Neural progenitor cell (in vitro differentiated cells): ENCODE measurements around the gene RAD51B. TPM values are rescaled to one million over a fixed set of nuclear protein-coding genes. Genes with fewer than 3 reads are reported as not detected.
A peak's percentile ranks its signal among the peaks of the same experiment; 100 is the strongest.

Experiments used
- DNase-seq: peaks from one replicate; pipeline ENCODE4 v3.0.0-alpha.2; 2016; ENCODE audit warnings: low spot score
- H2AFZ ChIP-seq: fragments of 200-600 bp; sonication (generic); replicated peaks from 2 replicates; pipeline ENCODE4 v1.6.1; 2016; ENCODE audit warnings: antibody characterized with exemption
- H3F3A ChIP-seq: fragments of 200-600 bp; sonication (generic); 2 replicates; pipeline ENCODE4 v1.6.1; 2016; ENCODE audit warnings: antibody characterized with exemption, low read depth
- H3K27ac ChIP-seq: fragments of 200-600 bp; sonication (generic); 2 replicates; pipeline ENCODE4 v1.5.1; 2016; ENCODE audit warnings: mild to moderate bottlenecking
- H3K27me3 ChIP-seq: fragments of 200-600 bp; sonication (generic); 2 replicates; pipeline ENCODE4 v1.6.1; 2016; ENCODE audit warnings: mild to moderate bottlenecking, moderate library complexity
- H3K36me3 ChIP-seq: fragments of 200-600 bp; sonication (generic); 2 replicates; pipeline ENCODE4 v1.5.1; 2016
- H3K4me1 ChIP-seq: fragments of 200-600 bp; sonication (generic); 2 replicates; pipeline ENCODE4 v1.6.1; 2016; ENCODE audit warnings: mixed run types
- H3K4me2 ChIP-seq: fragments of 200-600 bp; sonication (generic); 2 replicates; pipeline ENCODE4 v1.6.1; 2016
- H3K4me3 ChIP-seq: fragments of 200-600 bp; sonication (generic); 2 replicates; pipeline ENCODE4 v1.5.1; 2016
- H3K79me2 ChIP-seq: fragments of 200-600 bp; sonication (generic); 2 replicates; pipeline ENCODE4 v1.6.1; 2016; ENCODE audit warnings: low read depth
- H3K9ac ChIP-seq: fragments of 200-600 bp; sonication (generic); 2 replicates; pipeline ENCODE4 v1.6.1; 2016
- H3K9me3 ChIP-seq: fragments of 200-600 bp; sonication (generic); 2 replicates; pipeline ENCODE4 v1.5.1; 2016; ENCODE audit warnings: low read depth
- H4K20me1 ChIP-seq: fragments of 200-600 bp; sonication (generic); 2 replicates; pipeline ENCODE4 v1.6.1; 2016; ENCODE audit warnings: low read depth
- H3K27ac Mint-ChIP-seq: 3 replicates; pipeline ENCODE4 v1.8.0; 2021; ENCODE audit warnings: mixed read lengths
- H3K27me3 Mint-ChIP-seq: 2 replicates; pipeline ENCODE4 v1.8.0; 2022; ENCODE audit warnings: low read depth, mild to moderate bottlenecking, inconsistent platforms, moderate library complexity, mixed read lengths; ENCODE audit not compliant: insufficient read depth
- H3K36me3 Mint-ChIP-seq: 3 replicates; pipeline ENCODE4 v1.8.0; 2021; ENCODE audit warnings: mixed read lengths
- H3K4me1 Mint-ChIP-seq: 3 replicates; pipeline ENCODE4 v1.8.0; 2021; ENCODE audit warnings: mixed read lengths
- H3K4me3 Mint-ChIP-seq: 3 replicates; pipeline ENCODE4 v1.8.0; 2021; ENCODE audit warnings: mild to moderate bottlenecking, moderate library complexity, mixed read lengths
- H3K9me3 Mint-ChIP-seq: 3 replicates; pipeline ENCODE4 v1.8.0; 2020; ENCODE audit warnings: mixed read lengths
- EZH2 ChIP-seq: fragments of 200-600 bp; sonication (generic); IDR thresholded peaks from 2 replicates; pipeline ENCODE4 v1.6.1; 2017; ENCODE audit warnings: antibody characterized with exemption, mild to moderate bottlenecking, moderate library complexity
- EZH2phosphoT487 ChIP-seq: fragments of 200-600 bp; sonication (generic); IDR thresholded peaks from 2 replicates; pipeline ENCODE4 v1.6.1; 2017; ENCODE audit warnings: antibody characterized with exemption
- total RNA-seq: library from RNA; depleted of rRNA; stranded (reverse); fragments of >200 nt; gene quantifications from 2 replicates; pipeline ENCODE4 v1.2.3, GENCODE V29; 2015; ENCODE audit warnings: low replicate concordance
- TF ChIP-seq, protein P1 (sequence below): fragments of 200-600 bp; sonication (generic); IDR thresholded peaks from 2 replicates; pipeline ENCODE4 v1.5.1; 2017; ENCODE audit warnings: antibody characterized with exemption, mild to moderate bottlenecking

RAD51B gene
- total RNA-seq, 1 donor from 2014 or later = 50.5 TPM

GRCh38 chr14:67892466-67893100 is 73.0 kb downstream of the RAD51B start:
- no peaks in the 10 kb centered on the region for H3K9me3 ChIP-seq
- Mint-ChIP-seq H3K27me3 (no peaks in the 10 kb centered on the region), H3K4me3 (no peak overlapping the region), H3K9me3 (no peaks in the 10 kb centered on the region), H3K36me3 (no peaks in the 10 kb centered on the region), H3K27ac (no peak overlapping the region), H3K4me1 (no peaks in the 10 kb centered on the region)
- TF ChIP-seq EZH2phosphoT487 (no peak), EZH2 (no peak)
- TF ChIP-seq, protein P1, sequence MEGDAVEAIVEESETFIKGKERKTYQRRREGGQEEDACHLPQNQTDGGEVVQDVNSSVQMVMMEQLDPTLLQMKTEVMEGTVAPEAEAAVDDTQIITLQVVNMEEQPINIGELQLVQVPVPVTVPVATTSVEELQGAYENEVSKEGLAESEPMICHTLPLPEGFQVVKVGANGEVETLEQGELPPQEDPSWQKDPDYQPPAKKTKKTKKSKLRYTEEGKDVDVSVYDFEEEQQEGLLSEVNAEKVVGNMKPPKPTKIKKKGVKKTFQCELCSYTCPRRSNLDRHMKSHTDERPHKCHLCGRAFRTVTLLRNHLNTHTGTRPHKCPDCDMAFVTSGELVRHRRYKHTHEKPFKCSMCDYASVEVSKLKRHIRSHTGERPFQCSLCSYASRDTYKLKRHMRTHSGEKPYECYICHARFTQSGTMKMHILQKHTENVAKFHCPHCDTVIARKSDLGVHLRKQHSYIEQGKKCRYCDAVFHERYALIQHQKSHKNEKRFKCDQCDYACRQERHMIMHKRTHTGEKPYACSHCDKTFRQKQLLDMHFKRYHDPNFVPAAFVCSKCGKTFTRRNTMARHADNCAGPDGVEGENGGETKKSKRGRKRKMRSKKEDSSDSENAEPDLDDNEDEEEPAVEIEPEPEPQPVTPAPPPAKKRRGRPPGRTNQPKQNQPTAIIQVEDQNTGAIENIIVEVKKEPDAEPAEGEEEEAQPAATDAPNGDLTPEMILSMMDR = no peak
- no peak for DNase-seq
- no peaks in the 10 kb centered on the region for H3K4me1 ChIP-seq
- no peak overlapping the region for H2AFZ ChIP-seq
- H3K4me3 ChIP-seq = no peak overlapping the region
- no peak overlapping the region for H3K9ac ChIP-seq
- no peaks in the 10 kb centered on the region for H4K20me1 ChIP-seq
- no peak overlapping the region for H3K4me2 ChIP-seq
- H3K27ac ChIP-seq = no peak overlapping the region
- no peaks in the 10 kb centered on the region for H3K36me3 ChIP-seq
- no peaks in the 10 kb centered on the region for H3F3A ChIP-seq
- no peaks in the 10 kb centered on the region for H3K79me2 ChIP-seq
- no peaks in the 10 kb centered on the region for H3K27me3 ChIP-seq

GRCh38 chr14:67900231-67900630 is 80.7 kb downstream of the RAD51B start:
- no peak overlapping the region for H3K4me3 ChIP-seq
- H4K20me1 ChIP-seq = no peaks in the 10 kb centered on the region
- no peaks in the 10 kb centered on the region for H3K36me3 ChIP-seq
- no peaks in the 10 kb centered on the region for H3K9me3 ChIP-seq
- H3K27ac ChIP-seq = no peak overlapping the region
- no peak overlapping the region for H3K9ac ChIP-seq
- Mint-ChIP-seq H3K9me3 (peaks cover 5% of the 10 kb centered on the region), H3K27ac (no peak overlapping the region), H3K27me3 (no peaks in the 10 kb centered on the region), H3K36me3 (peaks cover 2% of the 10 kb centered on the region), H3K4me3 (no peak overlapping the region), H3K4me1 (no peaks in the 10 kb centered on the region)
- TF ChIP-seq, protein P1 = no peak
- TF ChIP-seq EZH2 (no peak), EZH2phosphoT487 (no peak)
- no peak overlapping the region for H2AFZ ChIP-seq
- H3F3A ChIP-seq = no peaks in the 10 kb centered on the region
- no peak for DNase-seq
- H3K4me1 ChIP-seq = no peaks in the 10 kb centered on the region
- no peak overlapping the region for H3K4me2 ChIP-seq
- H3K79me2 ChIP-seq = no peaks in the 10 kb centered on the region
- no peaks in the 10 kb centered on the region for H3K27me3 ChIP-seq

DNA sequence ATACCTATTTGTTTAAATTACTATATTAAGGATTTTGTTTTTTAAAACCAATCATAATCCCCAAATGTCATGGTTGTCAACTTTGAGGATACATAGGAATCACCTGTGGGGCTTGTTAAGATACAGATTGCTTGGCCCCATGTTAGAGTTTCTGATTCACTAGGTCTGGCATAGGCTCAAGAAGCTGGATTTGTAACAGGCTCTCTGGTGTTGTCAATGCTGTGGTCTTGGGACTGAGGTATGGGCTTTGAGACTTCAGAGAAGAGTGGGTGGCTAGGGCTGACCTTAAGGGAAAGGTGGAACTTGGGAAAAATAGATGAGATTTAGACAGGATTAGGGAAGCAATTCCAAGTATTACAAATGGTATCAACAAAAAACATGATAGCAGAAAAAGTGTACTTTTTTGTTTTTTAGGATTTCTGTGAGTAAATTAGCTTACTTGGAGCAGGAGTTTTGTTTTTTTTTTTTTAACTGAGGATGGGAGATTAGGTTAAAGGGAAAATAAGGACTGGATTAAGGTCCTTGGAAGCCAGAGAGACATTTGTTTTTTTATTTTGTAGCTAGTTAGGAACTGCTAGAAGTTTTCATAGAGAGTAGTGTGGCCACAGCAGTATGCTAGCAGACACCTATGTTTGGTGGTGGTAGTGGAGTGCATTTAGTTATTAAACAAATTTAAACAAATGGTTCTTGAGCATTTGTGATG is 88.6 kb downstream of the RAD51B start:
- TF ChIP-seq, protein P1 = no peak
- TF ChIP-seq EZH2 (no peak), EZH2phosphoT487 (no peak)
- H3K4me2 ChIP-seq = peak overlapping the region; percentile 37
- H3K9me3 Mint-ChIP-seq = peaks cover 7% of the 10 kb centered on the region
- no peaks in the 10 kb centered on the region for H3K9me3 ChIP-seq
- no peaks in the 10 kb centered on the region for H3K36me3 Mint-ChIP-seq
- no peak overlapping the region for H3K4me3 ChIP-seq
- no peaks in the 10 kb centered on the region for H3K27me3 Mint-ChIP-seq
- DNase-seq = no peak
- no peaks in the 10 kb centered on the region for H3K27me3 ChIP-seq
- no peak overlapping the region for H3K4me3 Mint-ChIP-seq
- peaks cover 11% of the 10 kb centered on the region for H3K4me1 ChIP-seq
- peaks cover 5% of the 10 kb centered on the region for H3F3A ChIP-seq
- H3K27ac Mint-ChIP-seq = peak overlapping the region; percentile 21
- no peak overlapping the region for H3K9ac ChIP-seq
- no peaks in the 10 kb centered on the region for H3K36me3 ChIP-seq
- H3K27ac ChIP-seq = no peak overlapping the region
- H4K20me1 ChIP-seq = no peaks in the 10 kb centered on the region
- no peak overlapping the region for H2AFZ ChIP-seq
- H3K79me2 ChIP-seq = no peaks in the 10 kb centered on the region
- peaks cover 3% of the 10 kb centered on the region for H3K4me1 Mint-ChIP-seq
